Gastrocnemius medialis (tissue), 4 donors: ENCODE results near the gene MAD1L1.

Source experiments
- CTCF ChIP-seq, 5 experiments: fragments of 450-650 bp in 3 of 5; fragments of 200-600 bp in 2 of 5; sonication (generic) in 2 of 5; IDR thresholded peaks in 4 of 5; conservative IDR thresholded peaks in 1 of 5; 1 replicate in 4 of 5; 2 replicates in 1 of 5; pipeline ENCODE4 v1.5.1; 2016 to 2019; ENCODE audit warnings: antibody characterized with exemption in 5 of 5, mild to moderate bottlenecking in 3 of 5, moderate library complexity in 3 of 5
- POLR2A ChIP-seq, 2 donors: fragments of 450-650 bp; IDR thresholded peaks; one replicate each; pipeline ENCODE4 v1.6.1; 2017; ENCODE audit warnings: antibody characterized with exemption in 2 of 2, mild to moderate bottlenecking in 2 of 2, moderate library complexity in 2 of 2

GRCh38 chr7:1915326-1915725 is 317.4 kb downstream of the MAD1L1 start:
- TF ChIP-seq CTCF (IDR thresholded peaks at IDR 0.05 in 4 of 5, conservative IDR thresholded peaks at IDR 0.05 in 1 of 5) = no peak
- TF ChIP-seq POLR2A (IDR thresholded peaks at IDR 0.05) = no peak
